Adrenal gland (tissue), 12 donors: ENCODE data around the gene MFN2. TPM values are rescaled to one million over a fixed set of nuclear protein-coding genes. Genes with fewer than 3 reads are reported as not detected.
"Not testable (repeated sequence)": the region's sequence is repeated elsewhere in the genome, so short reads cannot be mapped to it uniquely, and the experiment has no call there.

Experiments
- DNase-seq, 7 donors: peaks; one replicate each; pipeline ENCODE4 v3.0.0-alpha.2; 2019 to 2020
- H3K27ac ChIP-seq, 5 donors: fragments of 200-600 bp; sonication (generic) in 4 of 5; 1 replicate in 3 of 5; 2 replicates in 2 of 5; pipeline versions ENCODE4 v1.5.1 to v1.8.0; 2016 to 2020; ENCODE audit warnings: mild to moderate bottlenecking in 1 of 5
- H3K27me3 ChIP-seq: fragments of 200-600 bp; 2 replicates; pipeline ENCODE4 v1.8.0; 2021
- H3K36me3 ChIP-seq, 2 donors: fragments of 200-600 bp; replicated peaks in 1 of 2; 1 replicate in 1 of 2; 2 replicates in 1 of 2; pipeline versions ENCODE4 v1.5.1 to v1.8.0; 2018 to 2022
- H3K4me1 ChIP-seq, 2 donors: fragments of 200-600 bp; replicated peaks in 1 of 2; 1 replicate in 1 of 2; 2 replicates in 1 of 2; pipeline versions ENCODE4 v1.5.1 to v1.8.0; 2018 to 2021
- H3K4me3 ChIP-seq, 4 donors: fragments of 200-600 bp; sonication (generic) in 3 of 4; one replicate each; pipeline ENCODE4 v1.5.1; 2016 to 2018
- H3K9me3 ChIP-seq, 3 donors: fragments of 200-600 bp; sonication (generic) in 1 of 3; replicated peaks in 1 of 3; 1 replicate in 2 of 3; 2 replicates in 1 of 3; pipeline versions ENCODE4 v1.5.1 to v1.8.0; 2016 to 2021
- CTCF ChIP-seq, 6 experiments: fragments of 450-650 bp in 4 of 6; fragments of 200-600 bp in 2 of 6; sonication (generic) in 1 of 6; IDR thresholded peaks; 1 replicate in 5 of 6; 2 replicates in 1 of 6; pipeline versions ENCODE4 v1.5.1 to v1.8.0; 2016 to 2021; ENCODE audit warnings: antibody characterized with exemption in 6 of 6, mild to moderate bottlenecking in 2 of 6, moderate library complexity in 1 of 6
- POLR2A ChIP-seq, 2 donors: fragments of 450-650 bp; IDR thresholded peaks; one replicate each; pipeline ENCODE4 v1.6.1; 2017; ENCODE audit warnings: antibody characterized with exemption in 2 of 2, mild to moderate bottlenecking in 2 of 2, moderate library complexity in 1 of 2
- WGBS, 4 donors: extraction: QIAGEN DNeasy Blood & Tissue Kit in 2 of 4; methylation state at CpG; one replicate each; pipeline versions ENCODE4 v1.1.5 to v1.1.7; 2013 to 2017; 5-methylcytosine and 5-hydroxymethylcytosine counted together
- intact Hi-C, 2 donors: fragments of 100-400 bp; cut with DNase I; formaldehyde crosslinking; loops; one replicate each; pipeline versions ENCODE4 v1.14.1 to v1.15.0; 2022 to 2023
- polyA plus RNA-seq, 3 donors: library from polyadenylated mRNA; stranded (reverse); fragments of 200-250 nt in 2 of 3; fragments of 350-450 nt in 1 of 3; fragmentation: Illumina TruSeq in 1 of 3; extraction: RNeasy Lipid Tissue Mini Kit (QIAGEN cat#74804) in 1 of 3; gene quantifications; one replicate each; pipeline ENCODE4 v1.2.3, GENCODE V29; 2013 to 2014
- total RNA-seq, 9 donors: library from RNA; depleted of rRNA in 4 of 9; stranded (reverse); fragments of >200 nt in 4 of 9; fragments of 120-200 nt in 1 of 9; fragmentation: NEBNext Ultra II Directional in 1 of 9; extraction: Animal tissue kit (Norgen Biotek cat#: 25700) in 1 of 9; gene quantifications; one replicate each; pipeline versions ENCODE4 v1.1.0 to v1.2.4, GENCODE V29; 2013 to 2023
- donor health status: healthy with polysubstance abuse.
- donor health status: Bipolar disorder and iron deficiency.
- donor health status: DM: yes; HTN: yes; CAD: no.
- donor health status: DM: no; HTN: no; CAD: no.
- donor health status: DM: no; HTN: no; CAD: no.
- donor health status: DM: yes; HTN: yes; CAD: no.

Gene MFN2
- total and polyA plus RNA-seq, 12 donors, result 26.6 to 103 (median 63.5) TPM

- no peak for TF ChIP-seq POLR2A (IDR thresholded peaks at IDR 0.05)
- TF ChIP-seq CTCF (IDR thresholded peaks at IDR 0.05), result no peak
- intact Hi-C loops, result no loop called here
- no peak for DNase-seq
These were observed 60.3 kb downstream of the MFN2 start for GRCh38 chr1:12040457-12041051.

GRCh38 chr1:12044187-12044877 is 64.1 kb downstream of the MFN2 start:
- intact Hi-C loops, H3K4me3 ChIP-seq, H3K27me3 ChIP-seq, H3K36me3 ChIP-seq, H3K27ac ChIP-seq, H3K9me3 ChIP-seq, H3K4me1 ChIP-seq: not testable (repeated sequence)
- 69 to 84% (median 73%) methylated on average over 14 to 15 of the region's 15 CpGs for WGBS, 4 donors
- peak in 2 of 7 donors; percentile 42 to 45 for DNase-seq

More at GRCh38 chr1:12040457-12041051, 60.3 kb downstream of the MFN2 start:
- H3K4me3 ChIP-seq, result no peak overlapping the region
- no peaks in the 10 kb centered on the region for H3K9me3 ChIP-seq
- no peaks in the 10 kb centered on the region for H3K36me3 ChIP-seq
- H3K27ac ChIP-seq, result no peak overlapping the region
- H3K27me3 ChIP-seq, result no peaks in the 10 kb centered on the region
- H3K4me1 ChIP-seq, result no peaks in the 10 kb centered on the region
- whole genome bisulfite sequencing, 4 donors, result 75 to 96% (median 81%) methylated on average over 4 to 6 of the region's 6 CpGs

GRCh38 chr1:12046749-12047119 is 66.5 kb downstream of the MFN2 start:
- H3K27me3 ChIP-seq, result no peaks in the 10 kb centered on the region
- H3K36me3 ChIP-seq, result no peaks in the 10 kb centered on the region
- intact Hi-C loops, result no loop called here
- H3K27ac ChIP-seq, result no peak overlapping the region
- peaks cover 0 to 2% of the 10 kb centered on the region in 2 donors for H3K4me1 ChIP-seq
- no peak for DNase-seq
- WGBS, 4 donors, result 87 to 91% (median 88%) methylated on average over 5 to 6 of the region's 6 CpGs
- no peak overlapping the region for H3K4me3 ChIP-seq
- no peaks in the 10 kb centered on the region for H3K9me3 ChIP-seq
- TF ChIP-seq POLR2A (IDR thresholded peaks at IDR 0.05) (no peak), CTCF (IDR thresholded peaks at IDR 0.05) (no peak)

- 51 to 67% (median 63%) methylated on average over 17 to 18 of the region's 18 CpGs for WGBS, 4 donors
- intact Hi-C loops, result no loop called here
- Histone ChIP-seq H3K36me3 (no peaks in the 10 kb centered on the region), H3K27me3 (no peaks in the 10 kb centered on the region), H3K27ac (no peak overlapping the region), H3K4me1 (peaks cover 2 to 6% of the 10 kb centered on the region in 2 donors), H3K9me3 (no peaks in the 10 kb centered on the region), H3K4me3 (no peak overlapping the region)
- DNase-seq, result no peak
- no peak for TF ChIP-seq POLR2A (IDR thresholded peaks at IDR 0.05)
- no peak for TF ChIP-seq CTCF (IDR thresholded peaks at IDR 0.05)
These were observed 67.1 kb downstream of the MFN2 start for GRCh38 chr1:12047120-12047876.
